B cell (primary cell): Measurements from ENCODE around the gene SPEG. TPM values are rescaled to one million over a fixed set of nuclear protein-coding genes. Genes with fewer than 3 reads are reported as not detected.

Experiments used
- ATAC-seq: fragments of 200-7000 bp; cut with Tn5 transposase; one replicate; pipeline ENCODE4 v1.10.0; 2021; ENCODE audit warnings: low read depth, mild to moderate bottlenecking, moderate number of reproducible peaks, moderate library complexity
- CTCF ChIA-PET: fragments of 350-600 bp; sonication (Branson Sonifier 250); formaldehyde crosslinking; loops from one replicate; lab custom pipeline; 2021; ENCODE audit warnings: antibody characterized with exemption, inconsistent platforms; lab: Charles Lee
- POLR2A ChIA-PET: fragments of 350-600 bp; sonication (Branson Sonifier 250); formaldehyde crosslinking; loops from one replicate; lab custom pipeline; 2021; ENCODE audit warnings: antibody characterized with exemption; lab: Charles Lee
- DNase-seq: peaks from one replicate; pipeline ENCODE4 v3.0.0; 2013
- H2AFZ ChIP-seq: 2 replicates; pipeline ENCODE4 v1.6.1; 2012; ENCODE audit warnings: mild to moderate bottlenecking, low read depth, low read length; ENCODE audit not compliant: insufficient read depth, poor library complexity, severe bottlenecking
- H3K27ac ChIP-seq, 2 donors: 1 replicate in 1 of 2; 2 replicates in 1 of 2; pipeline ENCODE4 v1.5.1; 2012 to 2013; ENCODE audit warnings: low read length in 2 of 2, mild to moderate bottlenecking in 2 of 2, moderate library complexity in 1 of 2
- H3K27me3 ChIP-seq, 4 experiments: fragments of 200-600 bp in 1 of 4; sonication (generic) in 1 of 4; replicated peaks in 1 of 4; 1 replicate in 2 of 4; 2 replicates in 2 of 4; pipeline versions ENCODE4 v1.6.1 to v1.7.0; 2013 to 2016; ENCODE audit warnings: low read length in 3 of 4, mild to moderate bottlenecking in 2 of 4, mixed read lengths in 1 of 4, moderate library complexity in 1 of 4; ENCODE audit not compliant: insufficient read depth in 4 of 4, control insufficient read depth in 3 of 4; ENCODE audit errors: control extremely low read depth in 1 of 4
- H3K36me3 ChIP-seq, 2 experiments: replicated peaks in 1 of 2; 1 replicate in 1 of 2; 2 replicates in 1 of 2; pipeline versions ENCODE4 v1.6.1 to v1.7.1; 2013; ENCODE audit warnings: low read length in 1 of 2; ENCODE audit not compliant: insufficient read depth in 2 of 2, control insufficient read depth in 1 of 2; ENCODE audit errors: control extremely low read depth in 1 of 2, extremely low read depth in 1 of 2
- H3K4me1 ChIP-seq, 2 donors: fragments of 200-600 bp in 1 of 2; sonication (generic) in 1 of 2; 1 replicate in 1 of 2; 2 replicates in 1 of 2; pipeline versions ENCODE4 v1.5.1 to v1.6.1; 2013 to 2017; ENCODE audit warnings: low read length in 2 of 2; ENCODE audit not compliant: control insufficient read depth in 2 of 2, insufficient read depth in 2 of 2
- H3K4me2 ChIP-seq: replicated peaks from 2 replicates; pipeline ENCODE3; 2012; ENCODE audit warnings: mild to moderate bottlenecking, low read depth, low read length; ENCODE audit not compliant: poor library complexity, severe bottlenecking
- H3K4me3 ChIP-seq, 5 experiments: fragments of 200-600 bp in 1 of 5; sonication (generic) in 1 of 5; 1 replicate in 3 of 5; 2 replicates in 2 of 5; pipeline versions ENCODE4 v1.5.1 to v1.7.0; 2011 to 2016; ENCODE audit warnings: low read length in 4 of 5, mild to moderate bottlenecking in 4 of 5, low read depth in 2 of 5, control low read depth in 1 of 5, moderate library complexity in 1 of 5; ENCODE audit not compliant: insufficient read depth in 1 of 5; ENCODE audit errors: control extremely low read depth in 1 of 5, extremely low read depth in 1 of 5
- H3K79me2 ChIP-seq: fragments of 200-600 bp; sonication (generic); one replicate; pipeline ENCODE4 v1.6.0; 2016; ENCODE audit warnings: low read length; ENCODE audit not compliant: control insufficient read depth, insufficient read depth
- H3K9ac ChIP-seq: fragments of 200-600 bp; sonication (generic); 2 replicates; pipeline ENCODE4 v1.6.1; 2017; ENCODE audit warnings: mild to moderate bottlenecking, low read length, moderate library complexity
- H3K9me3 ChIP-seq, 3 donors: one replicate each; pipeline versions ENCODE4 v1.6.1 to v1.7.1; 2013; ENCODE audit warnings: low read length in 2 of 3; ENCODE audit not compliant: control insufficient read depth in 2 of 3, insufficient read depth in 1 of 3; ENCODE audit errors: control extremely low read depth in 1 of 3
- H4K20me1 ChIP-seq: 2 replicates; pipeline ENCODE4 v1.6.0; 2012; ENCODE audit warnings: mild to moderate bottlenecking, low read length; ENCODE audit not compliant: insufficient read depth, control insufficient read depth, poor library complexity, severe bottlenecking
- H3K27ac Mint-ChIP-seq: one replicate; pipeline ENCODE4 v1.8.0; 2021; ENCODE audit warnings: mixed read lengths
- H3K27me3 Mint-ChIP-seq: one replicate; pipeline ENCODE4 v1.8.0; 2021; ENCODE audit warnings: mixed read lengths
- H3K4me1 Mint-ChIP-seq: one replicate; pipeline ENCODE4 v1.8.0; 2021; ENCODE audit warnings: mixed read lengths
- H3K4me3 Mint-ChIP-seq: one replicate; pipeline ENCODE4 v1.8.0; 2021; ENCODE audit warnings: mixed read lengths
- H3K9me3 Mint-ChIP-seq: one replicate; pipeline ENCODE4 v1.8.0; 2022; ENCODE audit warnings: mixed read lengths; ENCODE audit not compliant: insufficient read depth
- EZH2 ChIP-seq: IDR thresholded peaks from 2 replicates; pipeline ENCODE4 v1.6.1; 2012; ENCODE audit warnings: borderline replicate concordance, low read depth, mild to moderate bottlenecking, moderate library complexity, low read length; ENCODE audit not compliant: insufficient read depth, poor library complexity, severe bottlenecking
- WGBS: methylation state at CpG from one replicate; pipeline ENCODE4 v1.1.5; 2013; ENCODE audit warnings: missing lambda C conversion rate; ENCODE audit not compliant: insufficient coverage; 5-methylcytosine and 5-hydroxymethylcytosine counted together
- intact Hi-C: fragments of 100-400 bp; cut with micrococcal nuclease; formaldehyde crosslinking; loops from one replicate; pipeline ENCODE4 v1.10.0; 2022
- polyA plus RNA-seq: library from polyadenylated mRNA; depleted of rRNA; stranded (reverse); fragments of >200 nt; gene quantifications from 2 replicates; pipeline ENCODE4 v1.2.3, GENCODE V29; 2012
- total RNA-seq, 2 donors: library from RNA; stranded (reverse); fragments of 120-200 nt in 1 of 2; gene quantifications; 1 replicate in 1 of 2; 2 replicates in 1 of 2; pipeline versions ENCODE4 v1.2.3 to v1.2.4, GENCODE V29; 2013 to 2022
- TF ChIP-seq, protein P1 (sequence below): fragments of 200-600 bp; IDR thresholded peaks from one replicate; pipeline ENCODE4 v1.8.0; 2022; ENCODE audit warnings: antibody characterized with exemption, mild to moderate bottlenecking

SPEG gene
- total and polyA plus RNA-seq, 2 donors (not counting 1 experiment from before 2014, with no cell fraction given) = 0.03 to 0.74 TPM

- ChIA-PET POLR2A (no interaction called here), CTCF (interaction anchor here (0.9 kb wide), 1 partner anchor 32 kb away, joined by 3 read pairs; no protein-coding TSS in a partner anchor)
- DNase-seq (no peak), ATAC-seq (no peak)
- H3K4me1 ChIP-seq = peaks cover 0 to 6% of the 10 kb centered on the region in 2 donors
- no peaks in the 10 kb centered on the region for H3K36me3 ChIP-seq
- Mint-ChIP-seq H3K4me3 (no peak overlapping the region), H3K27ac (no peak overlapping the region), H3K4me1 (no peaks in the 10 kb centered on the region), H3K9me3 (no peaks in the 10 kb centered on the region), H3K27me3 (peaks cover 34% of the 10 kb centered on the region)
- H2AFZ ChIP-seq = no peak overlapping the region
- H3K27me3 ChIP-seq = peaks cover 0 to 35% (median 15%) of the 10 kb centered on the region in 4 experiments
- H3K4me3 ChIP-seq = no peak overlapping the region
- peaks cover 0 to 10% (median 0%) of the 10 kb centered on the region in 3 donors for H3K9me3 ChIP-seq
- no peak for TF ChIP-seq EZH2
- TF ChIP-seq, protein P1, sequence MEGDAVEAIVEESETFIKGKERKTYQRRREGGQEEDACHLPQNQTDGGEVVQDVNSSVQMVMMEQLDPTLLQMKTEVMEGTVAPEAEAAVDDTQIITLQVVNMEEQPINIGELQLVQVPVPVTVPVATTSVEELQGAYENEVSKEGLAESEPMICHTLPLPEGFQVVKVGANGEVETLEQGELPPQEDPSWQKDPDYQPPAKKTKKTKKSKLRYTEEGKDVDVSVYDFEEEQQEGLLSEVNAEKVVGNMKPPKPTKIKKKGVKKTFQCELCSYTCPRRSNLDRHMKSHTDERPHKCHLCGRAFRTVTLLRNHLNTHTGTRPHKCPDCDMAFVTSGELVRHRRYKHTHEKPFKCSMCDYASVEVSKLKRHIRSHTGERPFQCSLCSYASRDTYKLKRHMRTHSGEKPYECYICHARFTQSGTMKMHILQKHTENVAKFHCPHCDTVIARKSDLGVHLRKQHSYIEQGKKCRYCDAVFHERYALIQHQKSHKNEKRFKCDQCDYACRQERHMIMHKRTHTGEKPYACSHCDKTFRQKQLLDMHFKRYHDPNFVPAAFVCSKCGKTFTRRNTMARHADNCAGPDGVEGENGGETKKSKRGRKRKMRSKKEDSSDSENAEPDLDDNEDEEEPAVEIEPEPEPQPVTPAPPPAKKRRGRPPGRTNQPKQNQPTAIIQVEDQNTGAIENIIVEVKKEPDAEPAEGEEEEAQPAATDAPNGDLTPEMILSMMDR = peak; percentile 26
- intact Hi-C loops = no loop called here
- no peaks in the 10 kb centered on the region for H4K20me1 ChIP-seq
- 73% methylated on average over 11 of the region's 16 CpGs for WGBS
- H3K4me2 ChIP-seq = no peak overlapping the region
- H3K27ac ChIP-seq = no peak overlapping the region
- no peak overlapping the region for H3K9ac ChIP-seq
- H3K79me2 ChIP-seq = no peaks in the 10 kb centered on the region
Observed at GRCh38 chr2:219433666-219434467, 776 bp upstream of the SPEG start.

GRCh38 chr2:219434468-219434717 is 250 bp upstream of the SPEG start:
- Histone ChIP-seq H3K4me3 (no peak overlapping the region), H3K9me3 (peaks cover 0 to 10% (median 0%) of the 10 kb centered on the region in 3 donors), H3K27me3 (peaks cover 0 to 40% (median 16%) of the 10 kb centered on the region in 4 experiments), H4K20me1 (no peaks in the 10 kb centered on the region), H3K9ac (no peak overlapping the region), H3K4me1 (peaks cover 0 to 6% of the 10 kb centered on the region in 2 donors), H3K4me2 (no peak overlapping the region), H3K36me3 (no peaks in the 10 kb centered on the region), H2AFZ (no peak overlapping the region), H3K79me2 (no peaks in the 10 kb centered on the region), H3K27ac (no peak overlapping the region)
- ATAC-seq (no peak), DNase-seq (no peak)
- intact Hi-C loops = no loop called here
- ChIA-PET CTCF (no interaction called here), POLR2A (no interaction called here)
- H3K27me3 Mint-ChIP-seq = peaks cover 34% of the 10 kb centered on the region
- TF ChIP-seq, protein P1 = no peak
- no peak for TF ChIP-seq EZH2
- no peak overlapping the region for H3K4me3 Mint-ChIP-seq
- H3K27ac Mint-ChIP-seq = no peak overlapping the region
- H3K4me1 Mint-ChIP-seq = no peaks in the 10 kb centered on the region
- no peaks in the 10 kb centered on the region for H3K9me3 Mint-ChIP-seq
- WGBS = 55% methylated on average over 2 of the region's 9 CpGs
